GM23338 (cell line): ENCODE results near the gene SARS1. TPM values are rescaled to one million over a fixed set of nuclear protein-coding genes. Genes with fewer than 3 reads are reported as not detected.

ENCODE experiments used
- ATAC-seq: fragments of 200-7000 bp; cut with Tn5 transposase; 3 replicates; pipeline ENCODE4 v1.9.1; 2020
- DNase-seq: peaks from one replicate; pipeline ENCODE4 v3.0.0-alpha.2; 2015; ENCODE audit warnings: low spot score
- H2AFZ ChIP-seq: fragments of 200-600 bp; sonication (generic); 2 replicates; pipeline ENCODE4 v1.8.0; 2016; ENCODE audit warnings: antibody characterized with exemption, mild to moderate bottlenecking, moderate library complexity
- H3F3A ChIP-seq: fragments of 200-600 bp; sonication (generic); replicated peaks from 2 replicates; pipeline ENCODE4 v1.8.0; 2017; ENCODE audit warnings: antibody characterized with exemption, mixed run types, low read depth
- H3K27ac ChIP-seq: fragments of 200-600 bp; sonication (generic); 2 replicates; pipeline ENCODE4 v1.6.1; 2016; ENCODE audit warnings: low read depth
- H3K27me3 ChIP-seq: fragments of 200-600 bp; sonication (generic); 2 replicates; pipeline ENCODE4 v1.8.0; 2016; ENCODE audit warnings: mild to moderate bottlenecking, mixed run types, moderate library complexity; ENCODE audit not compliant: insufficient read depth
- H3K36me3 ChIP-seq: fragments of 200-600 bp; sonication (generic); 2 replicates; pipeline ENCODE4 v1.8.0; 2016; ENCODE audit warnings: mild to moderate bottlenecking; ENCODE audit not compliant: insufficient read depth
- H3K4me1 ChIP-seq: fragments of 200-600 bp; sonication (generic); 2 replicates; pipeline ENCODE4 v1.8.0; 2016; ENCODE audit warnings: mild to moderate bottlenecking, moderate library complexity; ENCODE audit not compliant: insufficient read depth
- H3K4me2 ChIP-seq: fragments of 200-600 bp; sonication (generic); 2 replicates; pipeline ENCODE4 v1.7.1; 2017; ENCODE audit warnings: mixed run types
- H3K4me3 ChIP-seq: fragments of 200-600 bp; sonication (generic); 2 replicates; pipeline ENCODE4 v1.6.1; 2016; ENCODE audit warnings: mixed run types
- H3K79me2 ChIP-seq: fragments of 200-600 bp; sonication (generic); replicated peaks from 2 replicates; pipeline ENCODE4 v1.8.0; 2017; ENCODE audit warnings: mild to moderate bottlenecking; ENCODE audit not compliant: insufficient read depth
- H3K9me2 ChIP-seq: fragments of 200-600 bp; sonication (generic); 2 replicates; pipeline ENCODE4 v1.8.0; 2017; ENCODE audit not compliant: insufficient read depth
- H4K20me1 ChIP-seq: fragments of 200-600 bp; sonication (generic); replicated peaks from 2 replicates; pipeline ENCODE4 v1.8.0; 2017; ENCODE audit warnings: mild to moderate bottlenecking; ENCODE audit not compliant: insufficient read depth
- H3K27ac Mint-ChIP-seq: 2 replicates; pipeline ENCODE4 v1.8.0; 2020; ENCODE audit warnings: inconsistent platforms, mild to moderate bottlenecking, moderate library complexity, mixed read lengths
- H3K27me3 Mint-ChIP-seq: 3 replicates; pipeline ENCODE4 v1.8.0; 2022; ENCODE audit warnings: low read depth, mild to moderate bottlenecking, moderate library complexity, mixed read lengths, inconsistent platforms; ENCODE audit not compliant: insufficient read depth, poor library complexity
- H3K36me3 Mint-ChIP-seq: 3 replicates; pipeline ENCODE4 v1.8.0; 2021; ENCODE audit warnings: low read depth, mild to moderate bottlenecking, inconsistent platforms, moderate library complexity, mixed read lengths
- H3K4me1 Mint-ChIP-seq: 3 replicates; pipeline ENCODE4 v1.8.0; 2020; ENCODE audit warnings: mild to moderate bottlenecking, inconsistent platforms, mixed read lengths
- H3K4me3 Mint-ChIP-seq: 3 replicates; pipeline ENCODE4 v1.8.0; 2021; ENCODE audit warnings: moderate library complexity, mild to moderate bottlenecking, inconsistent platforms, mixed read lengths
- H3K9me3 Mint-ChIP-seq: 3 replicates; pipeline ENCODE4 v1.8.0; 2020; ENCODE audit warnings: moderate library complexity, mild to moderate bottlenecking, inconsistent platforms, mixed read lengths
- CREB1 ChIP-seq: fragments of 250-450 bp; sonication (Bioruptor Pico); IDR thresholded peaks from 2 replicates; pipeline ENCODE4 v1.5.0; 2020; ENCODE audit warnings: low read depth, mild to moderate bottlenecking, moderate library complexity
- CTCF ChIP-seq, 2 experiments: fragments of 200-600 bp in 1 of 2; sonication (generic) in 1 of 2; conservative IDR thresholded peaks; 2 replicates each; pipeline versions ENCODE4 v1.5.1 to v1.6.1; 2016 to 2017; ENCODE audit warnings: antibody characterized with exemption in 2 of 2, low read depth in 2 of 2, mild to moderate bottlenecking in 2 of 2, moderate library complexity in 1 of 2
- ETS1 ChIP-seq: IDR thresholded peaks from 2 replicates; pipeline ENCODE4 v1.6.1; 2016; ENCODE audit warnings: antibody characterized with exemption
- EZH2 ChIP-seq: fragments of 200-600 bp; sonication (generic); IDR thresholded peaks from one replicate; pipeline ENCODE4 v1.8.0; 2017; ENCODE audit warnings: antibody characterized with exemption, mild to moderate bottlenecking, low read depth; ENCODE audit not compliant: unreplicated experiment
- EZH2phosphoT487 ChIP-seq: fragments of 200-600 bp; sonication (generic); IDR thresholded peaks from one replicate; pipeline ENCODE4 v1.8.1; 2018; ENCODE audit warnings: antibody characterized with exemption; ENCODE audit not compliant: unreplicated experiment
- JUNB ChIP-seq: IDR thresholded peaks from one replicate; pipeline ENCODE4 v1.6.1; 2016; ENCODE audit warnings: antibody characterized with exemption; ENCODE audit not compliant: unreplicated experiment
- NANOG ChIP-seq: IDR thresholded peaks from 2 replicates; pipeline ENCODE4 v1.6.1; 2016; ENCODE audit warnings: antibody characterized with exemption, borderline replicate concordance
- POLR2AphosphoS5 ChIP-seq: IDR thresholded peaks from 2 replicates; pipeline ENCODE4 v1.6.1; 2016; ENCODE audit warnings: antibody characterized with exemption, low read depth
- REST ChIP-seq: IDR thresholded peaks from one replicate; pipeline ENCODE4 v1.6.1; 2018; ENCODE audit warnings: antibody characterized with exemption; ENCODE audit not compliant: unreplicated experiment
- STAT1 ChIP-seq: IDR thresholded peaks from one replicate; pipeline ENCODE4 v1.6.1; 2016; ENCODE audit warnings: antibody characterized with exemption; ENCODE audit not compliant: unreplicated experiment
- ZNF114 ChIP-seq: fragments of 250-450 bp; sonication (Bioruptor Pico); IDR thresholded peaks from 2 replicates; pipeline ENCODE4 v1.5.0; 2020; ENCODE audit warnings: mild to moderate bottlenecking, moderate library complexity
- ZNF331 ChIP-seq: fragments of 250-450 bp; sonication (Bioruptor Pico); IDR thresholded peaks from 2 replicates; pipeline ENCODE4 v1.5.0; 2020; ENCODE audit warnings: low read depth, mild to moderate bottlenecking, moderate library complexity
- polyA plus RNA-seq: library from polyadenylated mRNA; unstranded; fragments of >200 nt; fragmentation: Nextera tagmentation; extraction: Ambion mirVana; gene quantifications from 2 replicates; pipeline ENCODE4 v1.2.1, GENCODE V29; 2016
- total RNA-seq: library from RNA; depleted of rRNA; stranded (reverse); fragments of >200 nt; shearing (Covaris generic); gene quantifications from 2 replicates; pipeline ENCODE4 v1.2.3, GENCODE V29; 2014

The SARS1 gene
- total and polyA plus RNA-seq, 2 experiments from 2014 or later, result 141 to 166 TPM

GRCh38 chr1:109255097-109255651, 41.5 kb downstream of the SARS1 start:
- no peaks in the 10 kb centered on the region; the same call in 1 of the 2 replicates for H4K20me1 ChIP-seq
- peaks cover 27% of the 10 kb centered on the region for H3K4me1 ChIP-seq
- H3K9me2 ChIP-seq, result no peaks in the 10 kb centered on the region
- H3K4me2 ChIP-seq, result peak overlapping the region; percentile 64
- peak; percentile 55 for DNase-seq
- ATAC-seq, result peak; percentile 66
- peaks cover 24% of the 10 kb centered on the region for H3K27me3 Mint-ChIP-seq
- peak in 1 of 2 experiments; percentile 12; a peak in 1 of 4 replicates for TF ChIP-seq CTCF (conservative IDR thresholded peaks at IDR 0.05; ENCODE audit: low read depth in 2 of 2)
- TF ChIP-seq ETS1, result no peak
- no peak overlapping the region for H3K4me3 ChIP-seq
- H3K4me3 Mint-ChIP-seq, result peak overlapping the region; percentile 23; the same call in 1 of the 3 replicates
- no peak overlapping the region for H3K27ac Mint-ChIP-seq
- H3K36me3 ChIP-seq, result no peaks in the 10 kb centered on the region; the same call in 1 of the 2 replicates
- peaks cover 5% of the 10 kb centered on the region for H3K27me3 ChIP-seq
- no peaks in the 10 kb centered on the region for H3F3A ChIP-seq
- no peak overlapping the region for H2AFZ ChIP-seq
- peaks cover 19% of the 10 kb centered on the region; the same call in 1 of the 2 replicates for H3K79me2 ChIP-seq
- H3K4me1 Mint-ChIP-seq, result peaks cover 38% of the 10 kb centered on the region
- peaks cover 17% of the 10 kb centered on the region; the same call in 2 of the 3 replicates for H3K9me3 Mint-ChIP-seq
- no peak overlapping the region for H3K27ac ChIP-seq
- H3K36me3 Mint-ChIP-seq, result peaks cover 28% of the 10 kb centered on the region

GRCh38 chr1:109255678-109256077, 42.0 kb downstream of the SARS1 start:
- H3K27me3 Mint-ChIP-seq, result peaks cover 22% of the 10 kb centered on the region
- H3K9me3 Mint-ChIP-seq, result peaks cover 16% of the 10 kb centered on the region; the same call in 2 of the 3 replicates
- peaks cover 43% of the 10 kb centered on the region for H3K4me1 Mint-ChIP-seq
- Histone ChIP-seq H3K4me3 (no peak overlapping the region), H3K79me2 (peaks cover 19% of the 10 kb centered on the region; the same call in 1 of the 2 replicates), H3F3A (no peaks in the 10 kb centered on the region), H3K36me3 (no peaks in the 10 kb centered on the region; the same call in 1 of the 2 replicates), H3K9me2 (no peaks in the 10 kb centered on the region), H3K4me1 (peaks cover 25% of the 10 kb centered on the region), H4K20me1 (no peaks in the 10 kb centered on the region; the same call in 1 of the 2 replicates), H2AFZ (no peak overlapping the region), H3K27ac (no peak overlapping the region), H3K4me2 (no peak overlapping the region; the same call in 1 of the 2 replicates), H3K27me3 (no peaks in the 10 kb centered on the region)
- no peak for DNase-seq
- H3K36me3 Mint-ChIP-seq, result peaks cover 25% of the 10 kb centered on the region
- no peak overlapping the region; the same call in 2 of the 3 replicates for H3K4me3 Mint-ChIP-seq
- H3K27ac Mint-ChIP-seq, result no peak overlapping the region
- no peak for ATAC-seq
- TF ChIP-seq POLR2AphosphoS5 (no peak), EZH2 (no peak), NANOG (no peak), ZNF331 (no peak), CTCF (conservative IDR thresholded peaks at IDR 0.05; ENCODE audit: low read depth in 2 of 2) (no peak), STAT1 (no peak), CREB1 (no peak), JUNB (no peak), EZH2phosphoT487 (no peak), REST (no peak), ZNF114 (CRISPR knock-in tag) (no peak), ETS1 (no peak)
